Measurements from ENCODE around the gene NMUR2. TPM values are rescaled to one million over a fixed set of nuclear protein-coding genes. Genes with fewer than 3 reads are reported as not detected.

Gene NMUR2
- total RNA-seq, 1 donor, result not detected

- DNase-seq (ENCODE audit: insufficient read length, low spot score, missing footprints), result no peak
- no peaks in the 10 kb centered on the region for H3K36me3 ChIP-seq (ENCODE audit: insufficient read depth, low read length)
- no peaks in the 10 kb centered on the region for H3K4me1 ChIP-seq (ENCODE audit: insufficient read depth, low read length)
- H2AFZ ChIP-seq (ENCODE audit: low read length), result no peak overlapping the region
- H3K79me2 ChIP-seq (ENCODE audit: insufficient read depth, low read length), result no peaks in the 10 kb centered on the region
- no peaks in the 10 kb centered on the region for H4K20me1 ChIP-seq (ENCODE audit: insufficient read depth, low read length)
- peak; percentile 68 for TF ChIP-seq CTCF (IDR thresholded peaks at IDR 0.05; ENCODE audit: extremely low read depth, low read depth, low read length)
- H3K4me2 ChIP-seq (ENCODE audit: insufficient read depth, low read length), result no peak overlapping the region
- no peak overlapping the region for H3K4me3 ChIP-seq (ENCODE audit: insufficient read depth, low read length)
- H3K27me3 ChIP-seq (ENCODE audit: insufficient read depth, low read length), result no peaks in the 10 kb centered on the region
- H3K27ac ChIP-seq (ENCODE audit: low read depth, low read length), result no peak overlapping the region
- H3K9me3 ChIP-seq (ENCODE audit: low read depth, low read length), result no peaks in the 10 kb centered on the region
Measured at GRCh38 chr5:152349683-152350526, 55.2 kb downstream of the NMUR2 start.

Measured in osteoblast (primary cell).